ENCODE results near the gene ZC3H10. TPM values are rescaled to one million over a fixed set of nuclear protein-coding genes. Genes with fewer than 3 reads are reported as not detected.

ZC3H10 gene
- polyA plus RNA-seq, 1 donor from 2014 or later = 6.7 TPM

DNA sequence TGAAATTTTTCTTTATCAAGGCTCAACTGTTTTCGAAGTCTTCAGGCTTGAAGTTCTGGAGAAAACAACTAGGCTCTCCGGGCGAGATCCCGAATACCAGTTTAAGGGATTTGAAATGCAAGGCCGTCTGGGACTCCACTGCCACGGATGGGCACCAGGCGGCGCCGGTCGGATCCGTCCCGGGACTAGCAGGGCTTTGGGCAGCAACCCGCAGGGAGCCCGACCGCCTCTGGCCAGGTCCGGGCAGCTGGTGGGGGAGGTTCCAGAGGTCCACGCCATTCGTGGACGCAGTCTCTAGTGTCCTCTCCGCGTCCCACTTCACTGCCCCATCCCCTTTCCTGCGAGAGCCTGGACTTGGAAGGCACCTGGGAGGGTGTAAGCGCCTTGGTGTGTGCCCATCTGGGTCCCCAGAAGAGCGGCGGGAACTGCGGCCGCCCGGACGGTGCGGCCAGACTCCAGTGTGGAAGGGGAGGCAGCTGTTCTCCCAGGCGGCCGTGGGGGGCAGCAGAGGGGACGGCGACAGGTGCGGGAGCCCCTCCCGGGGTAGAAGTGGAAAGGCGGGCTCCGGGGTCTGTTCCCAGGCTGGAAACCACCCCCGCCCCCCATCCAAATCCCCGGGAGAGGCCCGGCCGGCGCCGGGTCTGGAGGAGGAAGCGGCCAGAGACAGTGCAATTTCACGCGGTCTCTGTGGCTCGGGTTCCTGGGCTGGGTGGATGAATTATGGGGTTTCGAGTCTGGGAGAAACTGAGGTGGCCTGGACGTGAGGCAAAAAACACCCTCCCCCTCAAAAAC lies 38.9 kb upstream of the ZC3H10 start:
- Histone ChIP-seq H3K9ac (ENCODE audit: low read length) (peak overlapping the region; percentile 47), H3K9me2 (ENCODE audit: insufficient read depth, low read length) (no peaks in the 10 kb centered on the region), H3K27ac (ENCODE audit: low read length) (no peak overlapping the region), H4K20me1 (ENCODE audit: insufficient read depth) (no peaks in the 10 kb centered on the region), H3K36me3 (ENCODE audit: insufficient read depth, low read length) (no peaks in the 10 kb centered on the region), H3K9me3 (ENCODE audit: low read length) (no peaks in the 10 kb centered on the region), H3K27me3 (ENCODE audit: insufficient read depth, low read depth, low read length) (peaks cover 43% of the 10 kb centered on the region), H3K4me2 (ENCODE audit: low read length) (peak overlapping the region; percentile 80), H3F3A (ENCODE audit: insufficient read depth, low read length, poor library complexity, severe bottlenecking) (no peaks in the 10 kb centered on the region), H3K79me2 (replicated peaks; ENCODE audit: insufficient read depth, low read length) (no peaks in the 10 kb centered on the region), H2AFZ (ENCODE audit: low read depth, low read length) (no peak overlapping the region), H3K4me3 (ENCODE audit: low read length) (peak overlapping the region; percentile 70)
- TF ChIP-seq EZH2 (IDR thresholded peaks at IDR 0.05; ENCODE audit: borderline replicate concordance, insufficient read depth, low read length, poor library complexity, severe bottlenecking) (no peak), POLR2AphosphoS5 (IDR thresholded peaks at IDR 0.05) (no peak), MXI1 (conservative IDR thresholded peaks at IDR 0.05; ENCODE audit: poor library complexity, severe bottlenecking) (no peak), CTCF (IDR thresholded peaks at IDR 0.05; ENCODE audit: poor library complexity, severe bottlenecking) (peak; percentile 73), SMC3 (conservative IDR thresholded peaks at IDR 0.05; ENCODE audit: poor library complexity) (peak; percentile 23), REST (IDR thresholded peaks at IDR 0.05; ENCODE audit: borderline replicate concordance) (no peak), EP300 (conservative IDR thresholded peaks at IDR 0.05; ENCODE audit: poor library complexity, severe bottlenecking) (no peak), RAD21 (conservative IDR thresholded peaks at IDR 0.05) (no peak), TAF1 (IDR thresholded peaks at IDR 0.05; ENCODE audit: low read depth) (no peak)

- H3K9ac ChIP-seq (ENCODE audit: low read length) = peak within 1 kb of the TSS; percentile 47
- H3K9me3 ChIP-seq (ENCODE audit: low read length) = no peaks in the 10 kb centered on the region
- H3F3A ChIP-seq (ENCODE audit: insufficient read depth, low read length, poor library complexity, severe bottlenecking) = no peaks in the 10 kb centered on the region
- TF ChIP-seq CTCF (IDR thresholded peaks at IDR 0.05; ENCODE audit: poor library complexity, severe bottlenecking) = no peak
- no peak within 1 kb of the TSS for H3K27ac ChIP-seq (ENCODE audit: low read length)
- no peaks in the 10 kb centered on the region for H4K20me1 ChIP-seq (ENCODE audit: insufficient read depth)
- H3K36me3 ChIP-seq (ENCODE audit: insufficient read depth, low read length) = no peaks in the 10 kb centered on the region
- H3K4me2 ChIP-seq (ENCODE audit: low read length) = peak within 1 kb of the TSS; percentile 80
- no peaks in the 10 kb centered on the region for H3K9me2 ChIP-seq (ENCODE audit: insufficient read depth, low read length)
- H3K27me3 ChIP-seq (ENCODE audit: insufficient read depth, low read depth, low read length) = peaks cover 43% of the 10 kb centered on the region
- H2AFZ ChIP-seq (ENCODE audit: low read depth, low read length) = peak within 1 kb of the TSS; percentile 33
- peak within 1 kb of the TSS; percentile 70 for H3K4me3 ChIP-seq (ENCODE audit: low read length)
- H3K79me2 ChIP-seq (replicated peaks; ENCODE audit: insufficient read depth, low read length) = no peaks in the 10 kb centered on the region
Measured at GRCh38 chr12:56079723-56080555, 38.1 kb upstream of the ZC3H10 start, which contains the start of gene ERBB3. ERBB3 (plus strand) TSS chr12:56080165; CDS start chr12:56080301, 136 bp downstream.

Data from neural cell (in vitro differentiated cells).